ENCODE data around the gene ZNF687.
"Not testable (repeated sequence)": the region's sequence is repeated elsewhere in the genome, so short reads cannot be mapped to it uniquely, and the experiment has no call there.

The ZNF687 gene, protein sequence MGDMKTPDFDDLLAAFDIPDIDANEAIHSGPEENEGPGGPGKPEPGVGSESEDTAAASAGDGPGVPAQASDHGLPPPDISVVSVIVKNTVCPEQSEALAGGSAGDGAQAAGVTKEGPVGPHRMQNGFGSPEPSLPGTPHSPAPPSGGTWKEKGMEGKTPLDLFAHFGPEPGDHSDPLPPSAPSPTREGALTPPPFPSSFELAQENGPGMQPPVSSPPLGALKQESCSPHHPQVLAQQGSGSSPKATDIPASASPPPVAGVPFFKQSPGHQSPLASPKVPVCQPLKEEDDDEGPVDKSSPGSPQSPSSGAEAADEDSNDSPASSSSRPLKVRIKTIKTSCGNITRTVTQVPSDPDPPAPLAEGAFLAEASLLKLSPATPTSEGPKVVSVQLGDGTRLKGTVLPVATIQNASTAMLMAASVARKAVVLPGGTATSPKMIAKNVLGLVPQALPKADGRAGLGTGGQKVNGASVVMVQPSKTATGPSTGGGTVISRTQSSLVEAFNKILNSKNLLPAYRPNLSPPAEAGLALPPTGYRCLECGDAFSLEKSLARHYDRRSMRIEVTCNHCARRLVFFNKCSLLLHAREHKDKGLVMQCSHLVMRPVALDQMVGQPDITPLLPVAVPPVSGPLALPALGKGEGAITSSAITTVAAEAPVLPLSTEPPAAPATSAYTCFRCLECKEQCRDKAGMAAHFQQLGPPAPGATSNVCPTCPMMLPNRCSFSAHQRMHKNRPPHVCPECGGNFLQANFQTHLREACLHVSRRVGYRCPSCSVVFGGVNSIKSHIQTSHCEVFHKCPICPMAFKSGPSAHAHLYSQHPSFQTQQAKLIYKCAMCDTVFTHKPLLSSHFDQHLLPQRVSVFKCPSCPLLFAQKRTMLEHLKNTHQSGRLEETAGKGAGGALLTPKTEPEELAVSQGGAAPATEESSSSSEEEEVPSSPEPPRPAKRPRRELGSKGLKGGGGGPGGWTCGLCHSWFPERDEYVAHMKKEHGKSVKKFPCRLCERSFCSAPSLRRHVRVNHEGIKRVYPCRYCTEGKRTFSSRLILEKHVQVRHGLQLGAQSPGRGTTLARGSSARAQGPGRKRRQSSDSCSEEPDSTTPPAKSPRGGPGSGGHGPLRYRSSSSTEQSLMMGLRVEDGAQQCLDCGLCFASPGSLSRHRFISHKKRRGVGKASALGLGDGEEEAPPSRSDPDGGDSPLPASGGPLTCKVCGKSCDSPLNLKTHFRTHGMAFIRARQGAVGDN

DNA sequence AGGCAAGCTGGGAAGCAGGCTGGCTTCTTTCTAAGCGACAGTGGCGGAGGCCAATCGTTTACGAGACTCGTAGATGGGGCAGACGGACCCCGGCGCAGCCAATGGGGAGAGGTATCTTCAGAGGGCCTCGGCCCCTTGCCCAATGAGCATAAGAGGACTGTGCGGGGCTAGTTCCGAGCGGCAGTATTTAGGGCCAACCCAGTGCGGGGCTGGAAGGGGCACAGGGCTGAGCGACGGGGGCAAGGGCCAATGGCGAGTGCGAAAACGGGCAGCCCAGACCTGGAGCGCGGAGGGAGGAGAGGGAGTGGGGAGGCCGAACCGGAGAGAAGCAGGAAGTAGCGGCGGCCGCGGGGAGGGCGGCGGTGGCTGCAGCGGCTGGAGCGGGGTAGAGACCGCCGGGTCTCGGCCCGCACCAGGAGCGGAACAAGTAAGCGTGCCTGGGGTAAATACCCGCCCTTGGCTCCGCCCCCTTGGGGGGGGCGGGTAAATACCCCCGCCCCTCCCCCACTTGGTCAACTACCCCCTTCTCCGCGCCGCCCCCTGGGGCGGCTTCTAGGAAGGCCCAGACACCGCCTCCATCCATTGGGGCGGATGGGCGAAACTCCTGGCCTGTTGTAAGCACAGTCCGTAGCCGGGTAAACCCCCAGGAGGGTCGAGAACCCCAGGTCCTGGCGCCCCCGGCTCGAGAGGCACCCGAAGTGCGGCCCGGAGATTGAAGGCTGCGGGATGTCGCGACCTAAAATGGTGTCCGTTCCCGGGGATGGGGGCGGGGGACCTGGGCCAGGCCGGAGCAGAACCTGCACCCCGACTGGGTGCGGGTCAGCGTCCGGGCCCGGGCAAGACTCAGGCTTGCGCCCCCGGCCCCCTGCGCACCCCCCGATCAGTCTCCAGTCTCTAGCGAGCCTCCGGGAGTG, at the start of gene ZNF687:
TSS of gene ZNF687 (plus strand) at position 331 of the 914 bp plus-strand sequence. CDS start 3,993 bp downstream, outside the sequence.
- peak; percentile 100 for DNase-seq

DNA sequence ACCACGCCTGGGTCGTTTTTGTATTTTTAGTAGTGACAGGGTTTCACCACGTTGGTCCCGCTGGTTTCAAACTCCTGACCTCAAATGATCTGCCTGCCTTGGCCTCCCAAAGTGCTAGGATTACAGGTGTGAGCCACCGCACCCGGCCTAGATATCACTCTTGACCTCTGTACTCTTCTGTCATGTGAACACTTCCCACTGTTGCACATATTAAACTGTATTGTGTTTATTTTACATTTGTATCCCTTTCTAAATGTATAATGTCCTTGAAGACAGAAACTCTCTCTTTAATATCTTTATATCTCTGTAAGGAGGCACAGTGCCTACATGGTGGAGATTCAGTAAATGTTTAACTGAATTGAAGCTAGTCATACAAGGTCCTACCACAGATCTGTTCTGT, 46.9 kb upstream of the ZNF687 start:
- no peak for DNase-seq

DNA sequence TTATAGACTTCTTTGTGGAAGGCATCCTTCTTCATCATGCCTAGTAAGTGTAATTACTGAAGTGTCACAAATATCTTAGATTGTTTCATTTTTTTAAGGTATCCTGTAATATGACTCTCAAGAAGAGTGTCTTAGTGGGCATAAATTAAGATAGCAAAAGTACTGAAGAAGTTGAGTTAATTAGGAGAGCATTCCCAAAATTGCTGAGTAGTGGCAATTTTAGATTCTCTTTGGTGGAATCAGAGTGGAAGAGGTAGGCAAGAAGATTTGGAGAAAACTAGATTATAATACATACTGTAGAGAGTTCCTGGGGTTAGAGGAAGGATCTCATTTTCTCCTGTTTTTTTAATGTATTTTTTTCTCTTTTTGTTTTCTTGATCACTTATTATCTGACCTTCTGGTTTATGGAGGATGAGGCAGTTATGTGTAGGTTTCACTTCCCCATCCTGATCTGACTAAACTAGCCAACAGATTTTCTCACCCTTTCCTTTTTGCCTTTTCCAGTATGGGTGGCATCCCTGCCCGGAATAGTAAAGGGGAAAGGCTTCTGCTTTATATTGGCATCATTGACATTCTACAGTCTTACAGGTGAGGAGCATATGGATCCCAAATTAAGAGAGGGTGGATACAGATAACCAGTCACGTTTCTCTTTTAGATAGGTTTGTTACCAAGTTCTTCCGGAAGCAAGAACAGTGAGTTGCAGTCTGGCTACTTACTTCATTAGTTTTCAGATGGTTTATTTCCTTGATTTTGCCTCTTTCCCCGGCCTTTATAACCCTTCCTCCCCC, 44.2 kb upstream of the ZNF687 start:
- DNase-seq, result no peak

DNA sequence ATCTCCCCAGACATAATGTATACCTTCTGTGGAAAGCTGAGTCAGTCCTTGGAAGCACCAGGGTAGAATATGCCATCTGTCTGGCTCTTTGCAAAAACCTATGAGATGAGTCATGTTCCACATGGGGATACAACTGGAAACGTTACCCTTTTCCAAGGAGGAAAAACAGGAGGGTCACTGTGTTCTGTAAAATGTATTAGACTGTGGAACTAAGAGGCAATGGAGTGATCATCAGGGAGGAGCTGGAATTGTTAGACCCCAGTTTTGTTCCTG, 43.7 kb upstream of the ZNF687 start:
- no peak for DNase-seq

DNA sequence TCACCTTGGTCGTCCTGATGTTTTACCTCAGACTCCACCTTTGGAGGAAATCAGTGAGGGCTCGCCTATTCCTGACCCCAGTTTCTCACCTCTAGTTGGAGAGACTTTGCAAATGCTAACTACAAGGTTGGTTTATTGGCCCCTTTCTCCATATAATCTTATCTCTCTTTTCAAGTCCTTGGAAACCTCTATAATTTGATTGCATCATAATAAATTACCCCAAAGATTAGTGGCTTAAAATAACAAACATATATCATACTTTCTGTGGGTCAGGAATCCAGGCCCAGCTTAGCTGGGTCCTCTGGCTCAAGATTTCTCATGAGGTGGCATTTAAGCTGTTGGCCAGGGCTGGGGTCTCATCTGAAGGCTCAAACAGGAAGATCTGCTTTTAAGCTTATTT, 39.7 kb upstream of the ZNF687 start:
- no peak for DNase-seq

DNA sequence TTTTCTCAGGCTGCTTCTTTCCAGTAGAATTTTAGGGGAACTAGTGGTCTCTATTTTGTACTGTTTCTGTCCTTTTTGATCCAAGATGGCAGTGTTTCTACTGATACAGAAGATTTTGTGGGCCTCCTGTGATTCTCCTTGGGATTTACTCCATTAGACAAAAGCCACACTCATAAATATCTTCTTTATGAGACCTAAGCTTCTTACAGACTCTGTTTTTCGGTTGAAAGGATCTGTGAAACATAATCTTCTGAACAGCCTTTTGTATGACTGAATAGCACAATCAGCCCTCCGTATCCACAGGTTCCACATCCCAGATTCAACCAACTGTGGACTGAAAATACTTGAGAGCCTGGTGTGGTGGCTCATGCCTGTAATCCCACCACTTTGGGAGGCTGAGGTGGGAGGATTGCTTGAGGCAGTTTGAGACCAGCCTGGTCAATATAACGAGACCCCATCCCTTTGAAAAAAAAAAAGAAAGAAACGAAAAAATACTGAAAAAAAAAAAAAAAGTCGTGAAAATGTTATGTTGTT, 38.3 kb upstream of the ZNF687 start:
- DNase-seq, result no peak

DNA sequence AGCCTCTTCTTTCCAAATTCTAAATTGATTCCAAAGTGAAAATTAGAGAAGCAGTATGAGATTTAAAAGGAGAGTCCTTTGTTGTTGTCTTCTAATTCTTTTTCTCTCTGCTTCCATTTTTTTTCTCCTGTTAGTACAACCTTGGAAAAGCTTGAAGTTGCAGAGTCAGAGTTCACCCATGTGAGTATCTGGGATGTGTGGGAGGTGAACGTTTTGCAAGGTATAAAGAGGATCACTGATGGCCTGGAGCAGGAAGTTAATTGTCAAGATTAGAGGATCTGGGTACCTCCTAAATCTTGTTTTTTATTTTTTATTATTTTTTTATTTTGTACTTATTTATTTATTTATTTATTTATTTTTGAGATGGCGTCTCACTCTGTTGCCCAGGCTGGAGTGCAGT, 35.3 kb upstream of the ZNF687 start:
- no peak for DNase-seq

DNA sequence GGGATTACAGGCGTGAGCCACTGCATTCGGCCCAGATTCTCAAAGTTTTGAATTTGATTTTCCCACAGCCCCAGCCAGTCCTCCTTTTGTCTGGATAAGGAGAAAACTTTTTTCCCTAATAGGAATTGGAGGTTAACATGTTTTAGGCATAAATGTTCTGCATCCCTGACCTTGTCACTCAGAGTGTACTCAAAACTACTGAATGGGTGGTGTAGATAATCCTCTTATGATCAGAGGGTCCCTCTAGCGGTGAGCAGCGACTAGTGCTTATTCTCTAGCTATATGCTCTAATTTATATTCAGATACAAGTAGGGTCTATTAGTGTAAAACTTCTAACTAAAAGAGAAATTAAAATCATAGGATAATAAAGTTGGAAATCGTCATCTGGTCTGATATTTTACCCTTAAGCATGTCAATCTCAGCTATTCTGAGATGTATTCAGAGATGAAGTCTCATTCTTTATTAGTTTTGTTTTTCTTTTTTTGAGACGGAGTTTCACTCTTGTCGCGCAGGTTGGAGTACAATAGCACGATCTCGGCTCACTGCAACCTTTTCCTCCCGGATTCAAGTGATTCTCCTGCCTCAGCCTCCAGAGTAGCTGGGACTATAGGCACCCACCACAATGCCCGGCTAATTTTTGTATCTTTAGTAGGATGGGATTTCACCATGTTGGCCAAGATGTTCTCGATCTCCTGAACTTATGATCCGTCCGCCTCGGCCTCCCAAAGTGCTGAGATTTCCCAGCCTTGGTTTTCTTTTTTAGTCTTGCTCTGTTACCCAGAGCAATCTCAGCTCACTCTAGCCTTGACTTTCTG, 30.2 kb upstream of the ZNF687 start:
- DNase-seq, result peak; percentile 66

DNA sequence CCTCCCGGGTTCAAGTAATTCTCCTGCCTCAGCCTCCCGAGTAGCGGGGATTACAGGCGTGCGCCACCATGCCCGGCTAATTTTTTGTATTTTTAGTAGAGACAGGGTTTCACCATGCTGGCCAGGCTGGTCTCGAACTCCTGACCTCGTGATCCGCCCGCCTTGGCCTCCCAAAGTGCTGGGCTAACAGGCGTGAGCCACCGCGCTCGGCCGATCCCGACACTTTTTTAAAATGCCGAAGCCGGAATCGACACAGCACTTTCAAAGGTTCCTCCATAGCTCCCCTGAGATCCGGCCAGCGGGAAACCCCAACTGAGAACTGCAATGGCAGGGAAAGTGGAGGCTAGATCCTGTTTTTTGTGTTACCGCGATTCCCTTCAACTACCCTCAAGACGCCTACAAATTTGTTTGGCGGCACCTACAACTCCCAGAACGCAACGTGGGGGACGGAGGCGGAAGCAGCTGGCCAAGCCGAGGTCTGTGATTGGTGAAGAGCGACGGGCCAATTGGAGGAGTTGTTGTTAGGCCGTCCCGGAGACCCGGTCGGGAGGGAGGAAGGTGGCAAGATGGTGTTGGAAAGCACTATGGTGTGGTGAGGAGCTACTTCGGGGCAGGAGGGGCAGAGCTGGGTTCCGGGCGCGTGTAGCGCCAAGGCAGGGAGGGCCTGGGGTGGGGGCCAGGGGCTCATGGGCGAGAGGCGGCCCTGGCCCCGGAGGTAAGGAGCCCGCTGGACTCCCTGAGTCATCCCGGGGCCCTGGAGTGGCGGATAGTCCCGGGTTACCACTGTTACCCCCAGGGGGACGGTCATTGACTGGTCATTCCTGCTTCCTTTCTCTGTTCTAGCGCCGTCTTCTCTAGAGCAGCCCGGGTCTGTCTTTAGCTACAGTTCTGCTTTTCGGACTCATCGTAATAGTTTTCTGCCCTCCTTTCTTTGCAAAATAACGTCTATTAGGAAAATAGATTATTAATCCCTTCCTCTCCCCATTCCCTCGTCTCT, 27.6 kb upstream of the ZNF687 start, which contains the start of gene PSMD4:
TSS of gene PSMD4 (plus strand) at position 518 of the 997 bp plus-strand sequence. CDS start at position 567, 49 bp downstream.
- DNase-seq, result peak; percentile 97

DNA sequence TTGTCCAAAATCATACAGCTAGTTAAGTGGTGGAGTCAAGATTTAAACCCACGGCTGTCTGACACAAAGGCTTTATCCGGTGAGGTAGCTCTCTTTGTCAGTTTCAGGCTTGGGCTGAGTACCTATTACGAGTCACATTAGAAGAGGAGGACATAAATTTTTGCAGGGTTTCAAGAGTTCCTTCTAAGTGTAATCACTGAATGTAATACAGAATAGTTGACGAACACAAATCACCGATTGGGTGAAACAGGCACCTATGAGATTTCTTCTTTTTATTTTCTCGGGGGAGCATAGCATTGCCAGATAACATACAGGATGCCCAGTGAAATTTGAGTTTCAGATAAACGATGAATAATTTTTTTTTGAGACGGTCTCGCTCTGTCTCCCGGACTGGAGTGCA, 26.7 kb upstream of the ZNF687 start:
- DNase-seq, result no peak

DNA sequence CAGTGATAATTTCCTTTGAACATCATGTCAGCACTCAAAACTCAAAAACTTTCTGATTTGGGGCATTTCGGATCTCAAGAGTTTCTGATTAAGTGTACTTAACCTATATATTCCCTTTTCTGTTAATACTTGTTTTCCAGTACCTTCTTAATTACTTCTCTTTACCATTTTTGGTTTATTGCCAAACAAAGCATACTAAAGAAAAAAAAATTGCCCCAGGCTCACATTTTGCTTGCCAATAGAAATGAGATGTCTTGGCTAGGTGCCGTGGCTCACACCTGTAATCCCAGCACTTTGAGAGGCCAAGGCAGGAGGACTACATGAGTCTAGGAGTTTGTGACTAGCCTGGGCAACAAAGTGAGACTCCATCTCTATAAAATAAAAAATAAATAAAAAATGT, 22.7 kb upstream of the ZNF687 start:
- no peak for DNase-seq

DNA sequence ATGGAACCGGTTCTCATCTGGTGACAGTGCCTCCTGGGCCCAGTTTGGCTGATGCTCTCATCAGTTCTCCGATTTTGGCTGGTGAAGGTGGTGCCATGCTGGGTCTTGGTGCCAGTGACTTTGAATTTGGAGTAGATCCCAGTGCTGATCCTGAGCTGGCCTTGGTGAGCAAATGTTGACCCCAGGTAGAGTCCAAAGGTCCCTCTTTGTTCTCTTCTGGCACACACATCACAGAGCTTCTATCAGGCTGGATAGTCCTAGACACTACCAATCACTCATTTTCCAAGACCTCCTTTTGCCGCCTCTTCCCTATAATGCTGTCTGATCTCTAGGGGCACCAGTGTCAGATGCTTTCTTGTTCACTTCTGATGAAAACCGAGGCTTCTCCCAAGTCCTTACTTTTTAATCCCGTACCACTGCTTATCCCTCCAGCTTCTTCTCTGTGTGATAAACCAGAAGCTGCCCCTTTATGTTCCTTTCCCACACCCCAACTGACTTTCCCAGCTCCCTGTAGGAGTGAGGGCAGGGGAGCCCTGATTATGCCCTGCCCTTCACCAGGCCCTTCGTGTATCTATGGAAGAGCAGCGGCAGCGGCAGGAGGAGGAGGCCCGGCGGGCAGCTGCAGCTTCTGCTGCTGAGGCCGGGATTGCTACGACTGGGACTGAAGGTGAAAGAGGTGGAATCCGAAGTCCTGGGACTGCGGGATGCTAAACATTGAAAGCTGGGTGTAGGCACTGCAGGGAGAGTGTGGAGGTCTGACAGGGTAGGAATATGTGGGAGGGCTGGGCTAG, 16.5 kb upstream of the ZNF687 start:
- no peak for DNase-seq

DNA sequence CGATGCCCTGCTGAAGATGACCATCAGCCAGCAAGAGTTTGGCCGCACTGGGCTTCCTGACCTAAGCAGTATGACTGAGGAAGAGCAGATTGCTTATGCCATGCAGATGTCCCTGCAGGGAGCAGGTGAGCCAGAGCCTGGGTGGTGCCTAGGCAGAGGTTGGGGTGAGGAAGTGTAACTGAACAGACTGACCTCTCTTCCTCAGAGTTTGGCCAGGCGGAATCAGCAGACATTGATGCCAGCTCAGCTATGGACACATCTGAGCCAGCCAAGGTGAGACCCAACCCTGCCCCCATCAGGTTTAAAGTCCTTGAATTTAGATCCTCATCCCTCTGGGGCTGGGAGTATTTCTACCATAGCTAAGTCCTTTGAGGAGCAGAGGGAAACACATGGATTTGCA, 15.8 kb upstream of the ZNF687 start:
- no peak for DNase-seq

DNA sequence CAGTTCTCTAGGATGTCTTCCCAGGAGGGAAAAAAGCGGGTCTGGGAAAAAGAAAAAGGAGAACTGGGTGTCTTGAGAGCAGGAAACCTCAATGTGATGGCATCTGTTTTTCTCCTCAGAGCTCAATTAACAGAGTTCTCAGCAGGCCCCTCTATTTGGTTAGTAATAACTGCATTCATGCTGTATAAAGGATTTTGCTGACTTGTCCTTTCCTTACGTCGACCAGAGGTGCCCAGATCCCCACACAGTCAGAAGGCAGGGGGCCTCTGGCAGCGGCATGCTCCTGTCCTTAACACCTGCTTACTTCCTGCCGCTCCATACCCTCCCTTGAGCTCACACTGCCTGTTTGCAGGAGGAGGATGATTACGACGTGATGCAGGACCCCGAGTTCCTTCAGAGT, 15.3 kb upstream of the ZNF687 start:
- no peak for DNase-seq

DNA sequence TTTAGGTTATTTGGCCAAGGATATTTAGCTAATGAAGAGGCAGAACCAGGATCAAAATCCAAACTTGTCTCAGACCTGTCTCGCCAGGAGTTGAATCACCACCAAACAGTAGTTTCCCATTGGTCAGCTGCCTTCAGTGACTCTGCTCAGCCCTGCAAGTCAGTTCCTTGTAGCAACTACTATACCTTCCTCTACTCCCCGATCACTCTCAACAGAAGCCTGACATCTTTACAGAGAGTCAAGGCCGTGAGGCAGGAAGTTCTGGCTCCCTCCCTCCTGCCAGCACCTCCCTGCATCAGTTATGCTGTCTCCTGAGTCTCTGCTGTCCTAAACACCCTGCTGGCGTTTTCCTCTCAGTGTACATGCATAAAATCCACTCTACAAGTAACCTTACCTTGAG, 14.3 kb upstream of the ZNF687 start:
- no peak for DNase-seq

DNA sequence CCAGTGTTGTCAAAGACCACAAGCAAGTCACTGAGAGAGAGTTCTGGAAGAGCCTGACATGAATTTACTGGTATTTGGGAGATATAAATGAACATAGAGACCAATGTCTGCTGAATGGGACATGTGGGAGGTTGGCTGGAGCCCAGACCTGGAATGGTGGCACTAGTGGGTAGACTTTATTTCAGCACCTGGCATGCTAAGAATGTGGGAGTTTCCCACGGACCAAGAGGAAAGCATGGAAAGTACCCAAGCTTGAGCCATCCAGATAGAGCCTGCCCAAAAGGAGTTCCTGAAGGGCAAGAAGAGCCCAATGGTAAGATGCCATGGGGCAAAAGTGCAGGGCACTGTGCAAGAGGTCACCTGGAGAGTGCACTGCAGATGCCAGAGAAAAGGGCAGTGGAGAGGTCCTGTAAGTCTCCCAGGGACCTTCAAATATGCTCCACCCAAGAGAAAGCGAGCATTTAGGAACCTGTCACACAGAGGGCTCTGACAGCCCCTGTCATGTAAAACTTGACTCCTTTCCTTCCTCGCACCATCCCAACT, 8.1 kb upstream of the ZNF687 start:
- no peak for DNase-seq

DNA sequence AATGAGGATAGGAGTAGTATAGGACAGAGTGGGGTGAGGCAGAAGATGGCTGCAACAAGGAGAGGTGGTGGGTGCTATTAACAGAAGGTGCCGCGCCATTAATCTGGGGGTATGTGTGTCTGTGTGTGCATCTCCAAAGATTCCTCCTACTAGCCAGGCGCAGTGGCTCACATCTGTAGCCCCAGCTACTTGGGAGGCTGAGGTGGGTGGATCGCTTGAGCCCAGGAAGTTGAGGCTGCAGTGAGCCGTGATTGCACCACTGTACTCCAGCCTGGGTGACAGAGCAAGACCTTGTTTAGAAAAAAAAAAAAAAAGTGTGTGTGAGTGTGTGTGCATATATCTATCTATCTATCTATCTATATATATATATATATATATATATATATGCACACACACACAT, 6.8 kb upstream of the ZNF687 start:
- not testable (repeated sequence) for DNase-seq

DNA sequence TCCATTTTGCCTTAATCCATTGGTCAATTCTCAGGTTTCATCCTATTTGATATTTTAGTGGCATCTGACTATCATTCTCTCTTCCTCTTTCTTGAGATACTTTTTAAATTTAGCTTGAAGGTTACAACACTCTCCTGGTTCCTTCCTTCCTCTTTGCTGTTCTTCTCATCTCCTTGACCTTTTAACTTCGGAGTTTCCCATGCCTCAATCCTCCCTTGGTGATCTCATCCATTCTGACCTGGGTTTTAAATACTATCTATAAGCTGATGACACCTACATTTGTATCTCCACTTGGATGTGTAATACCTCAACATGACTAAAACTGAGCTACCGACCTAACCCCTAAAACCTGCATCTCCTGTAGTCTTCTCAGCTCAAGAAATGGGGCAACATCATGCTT, 4.8 kb upstream of the ZNF687 start:
- DNase-seq, result no peak
